HG03196 (cell line): ENCODE measurements around the gene ABL1.

Experiments used
- ATAC-seq: cut with Tn5 transposase; IDR thresholded peaks from one replicate; pipeline ENCODE4 v1.9.1; 2021; ENCODE audit not compliant: unreplicated experiment

ABL1 gene

GRCh38 chr9:130824643-130825350 is 10.3 kb upstream of the ABL1 start:
- no peak for ATAC-seq

DNA sequence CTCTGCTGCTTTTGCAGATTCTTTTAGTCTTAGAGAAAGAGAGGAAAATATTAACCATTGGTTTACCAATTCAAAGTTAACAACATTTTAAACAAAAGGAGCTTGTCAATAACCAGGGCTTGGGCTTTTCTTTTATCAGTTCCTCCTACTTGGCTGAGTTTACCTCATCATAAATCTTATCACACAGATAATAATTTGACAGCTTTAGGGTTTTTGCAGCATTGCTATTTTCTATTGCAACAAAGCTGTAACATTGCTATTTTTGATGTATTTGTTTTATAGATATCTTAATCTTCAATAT is 9.8 kb upstream of the ABL1 start:
- ATAC-seq: no peak

DNA sequence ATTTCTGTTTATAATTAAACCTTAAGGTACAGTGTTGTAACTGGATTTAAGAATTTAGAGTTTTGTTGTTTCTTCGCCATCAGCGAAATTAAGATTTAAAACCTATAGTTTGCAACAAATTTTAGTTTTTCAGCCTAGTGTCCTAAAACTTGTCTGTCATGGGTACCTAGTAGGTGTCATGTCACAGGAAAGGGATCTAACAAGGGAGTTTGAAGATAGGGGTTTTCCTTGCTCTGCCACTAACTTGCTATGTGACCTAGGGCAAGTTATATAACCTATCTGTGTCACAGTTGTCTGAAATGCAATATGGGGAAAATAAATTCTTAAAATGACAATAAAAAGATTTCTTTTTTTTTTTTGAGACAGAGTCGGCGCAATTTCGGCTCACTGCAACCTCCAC is 9.2 kb upstream of the ABL1 start:
- ATAC-seq: no peak

- ATAC-seq: no peak
Observed at GRCh38 chr9:130829762-130830161, 5.3 kb upstream of the ABL1 start.

DNA sequence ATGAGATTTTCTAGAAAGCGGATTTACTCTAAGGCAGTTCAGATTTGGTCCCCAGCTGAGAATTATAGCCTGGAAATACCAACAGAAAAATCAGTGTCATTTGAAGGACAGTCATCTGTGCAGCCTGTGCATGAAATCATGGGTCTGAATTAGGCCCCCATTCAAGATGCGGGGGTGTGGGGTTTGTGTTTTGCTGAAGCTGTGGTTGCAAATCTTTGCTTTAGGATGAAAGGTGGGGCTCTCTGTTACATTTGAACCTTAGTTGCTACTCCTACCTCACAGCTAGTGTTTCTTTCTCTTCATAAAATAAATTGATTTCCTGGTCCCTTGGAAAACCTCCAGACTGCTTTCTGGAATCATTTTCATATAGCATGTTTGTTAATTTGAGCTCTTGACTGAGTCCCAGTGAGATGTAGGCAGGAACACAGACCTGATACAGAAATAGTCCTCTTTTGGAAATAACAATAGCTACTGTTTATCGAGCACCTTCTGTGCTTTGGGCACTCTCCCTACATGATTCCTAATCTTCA is 4.8 kb upstream of the ABL1 start:
- no peak for ATAC-seq

- ATAC-seq: no peak
Observed at GRCh38 chr9:130831077-130831476, 4.0 kb upstream of the ABL1 start.

DNA sequence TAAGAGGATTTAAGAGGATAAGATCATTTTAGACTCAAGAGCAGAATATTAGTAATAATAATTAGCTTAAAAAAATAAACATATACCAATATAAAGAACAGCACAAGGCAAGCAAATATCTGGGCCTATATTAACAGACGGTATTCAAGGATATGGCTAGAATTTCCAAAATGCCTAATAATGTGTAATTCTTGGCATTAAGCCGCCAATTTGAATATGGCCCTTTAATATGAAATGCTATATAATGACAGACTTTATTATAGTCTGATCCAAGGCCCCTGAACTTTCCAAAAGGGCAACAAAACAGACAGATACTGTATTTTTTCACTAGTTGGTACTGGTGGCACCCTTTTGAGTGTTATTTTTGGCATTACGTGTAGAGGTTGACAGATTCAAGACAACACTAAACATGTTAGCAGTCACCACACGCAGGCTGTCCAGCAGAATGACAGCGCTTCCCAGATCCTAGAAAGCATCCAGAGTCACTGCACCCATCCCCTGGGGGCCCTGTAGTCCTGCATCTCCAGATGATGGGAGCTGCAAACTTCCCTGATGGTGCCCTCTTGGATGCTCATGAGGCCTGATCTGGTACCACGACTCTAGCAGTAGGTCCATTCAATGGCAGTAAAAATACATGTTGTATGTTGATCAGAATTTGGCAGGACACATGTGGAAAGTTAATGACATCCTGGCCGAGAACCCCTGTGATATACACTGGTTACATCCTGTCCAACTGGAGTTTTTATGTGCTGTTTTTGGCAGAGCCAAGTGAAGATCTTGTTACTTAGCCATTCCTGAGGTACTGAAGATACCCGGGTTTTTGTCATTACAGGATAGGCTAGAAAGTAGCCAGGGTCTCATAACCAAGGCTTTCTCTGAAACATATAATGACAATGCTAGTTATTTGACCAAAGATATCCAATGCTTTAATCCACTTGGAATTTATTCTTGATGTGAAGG is 1.7 kb upstream of the ABL1 start:
- ATAC-seq: no peak

- ATAC-seq: peak; percentile 35
Observed at GRCh38 chr9:130835441-130836298, 616 bp downstream of the ABL1 start.

- ATAC-seq: no peak
Observed at GRCh38 chr9:130837002-130837511, 2.0 kb downstream of the ABL1 start.

DNA sequence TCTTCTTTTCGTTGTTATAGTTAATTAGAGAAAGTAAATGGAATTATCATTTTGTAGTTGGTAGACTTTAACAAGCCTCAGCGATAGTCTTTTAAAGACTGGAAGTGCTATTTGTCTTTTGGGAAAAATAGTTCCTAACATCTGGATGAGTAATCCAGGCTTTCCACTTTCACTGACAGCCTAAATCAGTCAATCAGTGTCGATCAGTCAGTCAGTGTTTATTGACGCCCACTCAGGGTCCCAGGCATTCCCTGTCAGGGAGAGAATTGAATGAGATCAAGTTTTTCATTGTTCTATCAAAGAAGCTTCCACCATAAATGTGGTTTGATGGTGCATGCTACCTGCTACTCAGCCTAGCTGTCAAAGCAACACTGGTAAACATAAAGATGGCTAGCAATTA is 2.6 kb downstream of the ABL1 start:
- no peak for ATAC-seq

GRCh38 chr9:130839132-130840111 is 4.4 kb downstream of the ABL1 start:
- no peak for ATAC-seq

- ATAC-seq: no peak
Observed at GRCh38 chr9:130842545-130842944, 7.5 kb downstream of the ABL1 start.

DNA sequence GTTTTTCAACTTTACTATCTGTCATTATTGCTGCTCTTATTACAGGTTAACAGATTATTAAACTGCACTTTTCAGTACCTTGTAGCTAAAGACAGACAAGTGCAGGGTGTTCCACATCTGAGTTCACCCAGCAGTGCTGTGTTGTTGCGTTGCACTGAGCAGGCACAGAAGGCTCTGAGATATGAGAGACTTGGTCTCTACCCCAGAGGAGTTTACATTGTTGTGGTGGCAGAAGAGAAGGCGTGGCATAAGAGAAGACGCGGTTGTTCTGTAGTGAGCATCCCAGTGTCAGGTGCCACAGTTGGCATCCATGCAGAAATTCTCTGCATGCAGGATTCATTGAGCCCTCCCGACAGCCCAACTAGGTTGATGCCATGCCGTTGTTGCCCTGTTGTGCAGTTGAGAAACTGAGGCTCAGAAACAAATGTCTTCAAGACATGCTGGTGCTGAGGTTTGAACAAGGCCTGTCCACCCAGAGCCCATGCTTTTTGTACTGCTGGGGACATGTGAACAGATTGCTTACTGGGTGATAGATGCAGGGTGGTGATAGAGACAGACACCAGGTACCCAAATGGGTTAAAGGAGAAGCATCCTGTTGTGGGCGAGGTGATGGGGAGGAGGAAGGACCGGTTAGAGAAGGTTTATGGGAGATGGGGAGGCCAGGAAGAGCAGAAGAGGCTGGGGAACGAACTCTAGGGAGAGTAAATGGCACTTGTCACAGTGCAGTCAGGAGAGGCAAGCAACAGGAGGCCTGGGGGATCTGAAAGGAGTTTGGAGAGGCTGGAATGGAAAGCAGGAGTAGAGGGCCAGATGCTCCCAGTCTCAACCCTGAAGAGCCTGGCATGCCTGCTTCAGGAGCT is 8.2 kb downstream of the ABL1 start:
- ATAC-seq: no peak

GRCh38 chr9:130844044-130844451 is 9.0 kb downstream of the ABL1 start:
- ATAC-seq: no peak

GRCh38 chr9:130845254-130845653 is 10.2 kb downstream of the ABL1 start:
- no peak for ATAC-seq

GRCh38 chr9:130845901-130846481 is 10.9 kb downstream of the ABL1 start:
- ATAC-seq: no peak

DNA sequence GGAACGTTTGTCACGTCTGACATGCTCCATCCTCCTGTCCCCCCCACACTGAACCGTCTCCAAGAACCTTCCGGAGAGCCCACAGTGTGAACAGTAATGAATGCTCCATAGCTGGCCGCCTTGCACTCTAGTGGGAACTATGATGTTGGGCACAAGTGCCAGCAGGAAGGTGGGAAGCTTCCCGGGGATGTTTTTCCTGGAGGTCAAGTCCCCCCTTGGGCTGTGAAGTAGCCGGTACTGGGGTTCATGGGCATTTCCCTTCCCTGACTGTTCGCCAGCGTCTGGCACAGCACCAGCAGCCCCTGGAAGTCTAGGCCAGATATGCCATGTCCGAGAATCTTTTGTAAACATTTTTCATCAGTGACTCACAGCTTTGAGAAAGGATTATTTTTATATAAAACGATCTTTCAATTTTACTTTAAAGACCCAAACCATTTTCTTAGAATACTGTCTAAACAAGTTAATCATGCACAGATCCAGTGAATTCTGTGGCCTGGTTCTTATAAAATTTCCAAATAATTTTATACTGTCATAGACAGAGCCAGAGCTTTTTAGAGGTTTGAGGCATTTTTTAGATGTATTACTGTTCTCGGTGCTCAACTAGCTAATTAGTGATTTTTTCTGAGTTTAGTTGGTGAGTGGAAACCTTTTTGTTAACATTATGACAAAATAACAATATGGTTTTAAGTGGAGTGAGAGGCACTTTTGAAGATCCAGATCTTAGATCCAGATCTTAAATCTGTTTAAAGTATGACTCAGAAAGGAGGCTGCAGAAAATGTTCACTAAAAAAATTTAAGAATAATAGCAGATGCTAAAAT is 11.6 kb downstream of the ABL1 start:
- ATAC-seq: no peak
